IMR-90 (cell line): Measurements from ENCODE around the gene ACTMAP. TPM values are rescaled to one million over a fixed set of nuclear protein-coding genes. Genes with fewer than 3 reads are reported as not detected.

ENCODE experiments used
- ELK1 ChIP-seq: fragments of 150-350 bp; IDR thresholded peaks from 2 replicates; pipeline ENCODE4 v1.6.1; 2016; ENCODE audit warnings: low read depth, mild to moderate bottlenecking, low read length, moderate library complexity, borderline replicate concordance
- RFX5 ChIP-seq: IDR thresholded peaks from 2 replicates; pipeline ENCODE4 v1.8.0; 2012; ENCODE audit warnings: low read depth, mild to moderate bottlenecking, low read length, moderate library complexity
- SMC3 ChIP-seq: fragments of 150-350 bp; IDR thresholded peaks from 2 replicates; pipeline ENCODE4 v1.6.1; 2016; ENCODE audit warnings: low read depth, mild to moderate bottlenecking, antibody characterized with exemption, low read length, moderate library complexity
- polyA plus RNA-seq, 3 experiments: library from polyadenylated mRNA; depleted of rRNA; stranded (reverse); fragments of >200 nt; gene quantifications; 2 replicates each; pipeline ENCODE4 v1.2.3, GENCODE V29; 2012; ENCODE audit warnings: low replicate concordance in 1 of 3
- total RNA-seq: library from RNA; depleted of rRNA; stranded (reverse); fragments of >200 nt; gene quantifications from 2 replicates; pipeline ENCODE4 v1.2.3, GENCODE V29; 2012

Gene ACTMAP
- total and polyA plus RNA-seq, 2 of the 4 experiments (the other 2 are of a cell fraction): 0.54 to 5.4 TPM

- TF ChIP-seq ELK1: no peak
- no peak for TF ChIP-seq SMC3
- TF ChIP-seq RFX5: no peak
Observed at GRCh38 chr19:40716482-40717324, 33.6 kb downstream of the ACTMAP start, which contains the start of the genes COQ8B and ITPKC (continued).
